Mesothelial cell of epicardium (in vitro differentiated cells): ENCODE measurements around the gene KRTAP4-8. TPM values are rescaled to one million over a fixed set of nuclear protein-coding genes. Genes with fewer than 3 reads are reported as not detected.
"Not testable (repeated sequence)": the region's sequence is repeated elsewhere in the genome, so short reads cannot be mapped to it uniquely, and the experiment has no call there.

Source experiments
- DNase-seq, 2 experiments: peaks; one replicate each; pipeline ENCODE4 v3.0.0; 2021; ENCODE audit warnings: low spot score in 2 of 2; ENCODE audit not compliant: unreplicated experiment in 2 of 2
- H3K27ac Mint-ChIP-seq: 2 replicates; pipeline ENCODE4 v1.8.0; 2021; ENCODE audit warnings: mixed read lengths
- H3K27me3 Mint-ChIP-seq: 2 replicates; pipeline ENCODE4 v1.8.0; 2021; ENCODE audit warnings: low read depth, mixed read lengths
- H3K36me3 Mint-ChIP-seq: 2 replicates; pipeline ENCODE4 v1.8.0; 2021; ENCODE audit warnings: mixed read lengths
- H3K4me1 Mint-ChIP-seq: 2 replicates; pipeline ENCODE4 v1.8.0; 2021; ENCODE audit warnings: mixed read lengths
- H3K4me3 Mint-ChIP-seq: 2 replicates; pipeline ENCODE4 v1.8.0; 2021; ENCODE audit warnings: mild to moderate bottlenecking, moderate library complexity, mixed read lengths
- H3K9me3 Mint-ChIP-seq: 2 replicates; pipeline ENCODE4 v1.8.0; 2021; ENCODE audit warnings: mixed read lengths
- total RNA-seq: library from RNA; stranded (reverse); gene quantifications from 3 replicates; pipeline ENCODE4 v1.2.1, GENCODE V29; 2021
- TF ChIP-seq, protein P1 (sequence below): fragments of 200-600 bp; sonication (generic); IDR thresholded peaks from one replicate; pipeline ENCODE4 v1.5.0; 2021; ENCODE audit warnings: antibody characterized with exemption; ENCODE audit not compliant: unreplicated experiment

The KRTAP4-8 gene
- total RNA-seq, 1 donor from 2014 or later, result not detected

DNA sequence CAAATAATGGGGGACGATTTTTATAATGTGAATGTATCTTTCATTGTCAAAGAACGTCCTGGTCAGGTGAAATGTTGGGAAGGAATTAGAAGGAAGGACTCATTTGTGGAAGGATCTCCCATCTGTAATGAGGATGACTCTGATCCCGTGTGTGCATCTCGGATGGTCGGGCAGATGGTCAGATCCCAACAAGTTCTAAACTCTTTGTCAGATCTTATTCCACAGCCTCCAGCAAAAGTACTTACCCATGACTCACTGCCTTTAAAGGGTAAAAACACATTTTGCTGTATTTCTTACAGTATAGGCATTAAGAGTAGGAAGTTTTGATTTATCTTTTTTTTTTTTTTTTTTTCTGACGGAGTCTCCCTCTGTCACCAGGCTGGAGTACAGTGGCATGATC, 539 bp upstream of the KRTAP4-8 start:
- H3K36me3 Mint-ChIP-seq, result no peaks in the 10 kb centered on the region
- TF ChIP-seq, protein P1, sequence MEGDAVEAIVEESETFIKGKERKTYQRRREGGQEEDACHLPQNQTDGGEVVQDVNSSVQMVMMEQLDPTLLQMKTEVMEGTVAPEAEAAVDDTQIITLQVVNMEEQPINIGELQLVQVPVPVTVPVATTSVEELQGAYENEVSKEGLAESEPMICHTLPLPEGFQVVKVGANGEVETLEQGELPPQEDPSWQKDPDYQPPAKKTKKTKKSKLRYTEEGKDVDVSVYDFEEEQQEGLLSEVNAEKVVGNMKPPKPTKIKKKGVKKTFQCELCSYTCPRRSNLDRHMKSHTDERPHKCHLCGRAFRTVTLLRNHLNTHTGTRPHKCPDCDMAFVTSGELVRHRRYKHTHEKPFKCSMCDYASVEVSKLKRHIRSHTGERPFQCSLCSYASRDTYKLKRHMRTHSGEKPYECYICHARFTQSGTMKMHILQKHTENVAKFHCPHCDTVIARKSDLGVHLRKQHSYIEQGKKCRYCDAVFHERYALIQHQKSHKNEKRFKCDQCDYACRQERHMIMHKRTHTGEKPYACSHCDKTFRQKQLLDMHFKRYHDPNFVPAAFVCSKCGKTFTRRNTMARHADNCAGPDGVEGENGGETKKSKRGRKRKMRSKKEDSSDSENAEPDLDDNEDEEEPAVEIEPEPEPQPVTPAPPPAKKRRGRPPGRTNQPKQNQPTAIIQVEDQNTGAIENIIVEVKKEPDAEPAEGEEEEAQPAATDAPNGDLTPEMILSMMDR, result no peak
- H3K9me3 Mint-ChIP-seq, result no peaks in the 10 kb centered on the region
- H3K27ac Mint-ChIP-seq, result no peak overlapping the region
- no peak overlapping the region for H3K4me3 Mint-ChIP-seq
- DNase-seq, result no peak
- peaks cover 6% of the 10 kb centered on the region for H3K27me3 Mint-ChIP-seq
- peaks cover 43% of the 10 kb centered on the region for H3K4me1 Mint-ChIP-seq

DNA sequence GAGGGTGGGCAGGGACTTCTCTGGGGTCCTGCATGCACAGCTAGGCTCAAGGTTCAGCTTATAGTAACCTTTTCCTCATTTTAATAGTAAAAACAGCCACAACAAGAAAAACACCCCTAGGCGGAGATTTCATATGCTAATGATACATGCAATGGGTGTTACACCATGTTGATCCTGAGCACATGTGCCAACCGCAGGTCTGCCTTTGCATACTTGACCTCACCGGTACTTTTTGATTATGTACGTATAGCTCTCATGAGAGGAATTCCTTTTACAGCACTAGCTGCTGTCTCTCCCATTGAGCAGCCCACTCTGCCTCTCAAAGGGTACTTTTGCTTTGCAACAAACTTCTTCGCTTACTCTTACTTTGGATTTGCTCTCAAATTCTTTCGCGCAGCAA, 1.9 kb downstream of the KRTAP4-8 start:
- Mint-ChIP-seq H3K4me3 (no peak overlapping the region), H3K4me1 (peaks cover 41% of the 10 kb centered on the region), H3K9me3 (peaks cover 10% of the 10 kb centered on the region), H3K27ac (no peak overlapping the region), H3K36me3 (peaks cover 4% of the 10 kb centered on the region), H3K27me3 (peaks cover 6% of the 10 kb centered on the region)
- no peak for DNase-seq
- TF ChIP-seq, protein P1, result no peak

DNA sequence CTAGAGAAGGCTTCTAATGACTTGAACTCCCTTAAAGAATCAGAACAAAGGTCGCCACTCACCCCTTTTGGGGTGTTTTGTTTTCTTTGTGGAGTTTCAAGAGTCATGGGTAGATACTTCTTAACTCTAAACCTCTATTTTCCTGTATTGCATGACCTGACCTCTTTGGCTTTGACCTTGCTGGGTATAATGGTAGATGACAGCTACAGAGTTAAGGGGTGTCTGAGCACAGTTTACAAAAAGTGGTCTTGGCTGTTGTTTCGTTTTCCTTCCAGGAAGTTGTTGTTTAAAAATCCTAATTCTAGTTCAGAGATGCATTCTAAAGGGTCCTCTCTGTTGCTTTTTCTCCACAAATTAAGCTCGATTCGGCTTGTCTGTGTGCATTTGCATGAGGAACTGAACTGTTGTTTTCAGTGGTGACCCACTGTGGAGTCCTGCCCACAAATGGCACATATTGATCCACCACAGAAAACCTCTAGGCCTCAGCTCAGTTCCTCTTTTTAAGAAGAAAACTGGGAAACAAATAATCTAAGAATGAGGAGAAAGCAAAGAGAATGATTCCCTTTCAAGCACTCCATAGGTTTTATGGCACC, 9.1 kb downstream of the KRTAP4-8 start:
- not testable (repeated sequence) for H3K4me3 Mint-ChIP-seq, H3K27ac Mint-ChIP-seq, H3K4me1 Mint-ChIP-seq, DNase-seq, H3K27me3 Mint-ChIP-seq, H3K36me3 Mint-ChIP-seq
- peaks cover 15% of the 10 kb centered on the region for H3K9me3 Mint-ChIP-seq

DNA sequence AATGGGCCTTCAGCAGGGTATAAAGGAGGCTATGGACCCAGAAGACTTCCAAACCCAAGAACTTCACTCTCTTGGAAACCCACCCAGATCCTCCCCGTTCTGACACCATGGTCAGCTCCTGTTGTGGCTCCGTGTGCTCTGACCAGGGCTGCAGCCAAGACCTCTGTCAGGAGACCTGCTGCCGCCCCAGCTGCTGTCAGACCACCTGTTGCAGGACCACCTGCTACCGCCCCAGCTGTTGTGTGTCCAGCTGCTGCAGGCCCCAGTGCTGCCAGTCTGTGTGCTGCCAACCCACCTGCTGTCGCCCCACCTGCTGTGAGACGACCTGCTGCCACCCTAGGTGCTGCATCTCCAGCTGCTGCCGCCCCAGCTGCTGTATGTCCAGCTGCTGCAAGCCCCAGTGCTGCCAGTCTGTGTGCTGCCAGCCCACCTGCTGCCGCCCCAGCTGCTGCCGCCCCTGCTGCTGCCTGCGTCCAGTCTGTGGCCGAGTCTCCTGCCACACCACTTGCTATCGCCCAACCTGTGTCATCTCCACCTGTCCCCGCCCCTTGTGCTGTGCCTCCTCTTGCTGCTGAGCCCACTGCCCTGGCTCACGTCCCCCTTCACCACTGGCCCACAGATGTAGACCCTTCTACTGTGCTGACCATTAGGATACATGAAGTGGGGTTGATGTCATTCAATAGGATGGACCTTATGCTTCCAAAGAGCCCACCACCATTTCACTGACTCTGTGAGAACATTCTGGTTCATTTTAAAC, 13.7 kb downstream of the KRTAP4-8 start, which contains the start of gene KRTAP4-7:
Gene KRTAP4-7 (plus strand): TSS at position 51 of the 757 bp plus-strand sequence. CDS start 57 bp downstream, at position 108.
- H3K27me3 Mint-ChIP-seq, H3K9me3 Mint-ChIP-seq, H3K27ac Mint-ChIP-seq, DNase-seq, H3K36me3 Mint-ChIP-seq, H3K4me3 Mint-ChIP-seq: not testable (repeated sequence)
- H3K4me1 Mint-ChIP-seq, result peaks cover 22% of the 10 kb centered on the region

DNA sequence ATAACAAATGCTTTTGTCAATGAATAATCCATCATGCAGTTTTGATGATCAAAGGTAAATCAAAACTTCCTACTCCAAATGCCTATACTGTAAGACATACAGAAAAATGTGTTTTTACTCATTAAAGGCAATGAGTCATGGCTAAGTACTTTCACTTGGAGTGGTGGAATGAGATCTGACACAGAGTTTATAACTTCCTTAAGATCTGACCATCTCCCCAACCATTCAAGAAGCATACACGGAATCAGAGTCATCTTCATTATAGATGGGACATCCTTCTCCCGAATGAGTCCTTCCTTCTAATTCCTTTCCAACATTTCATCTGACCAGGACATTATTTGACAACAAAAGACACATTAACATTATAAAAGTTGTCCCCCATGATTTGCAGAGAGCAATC, 14.5 kb downstream of the KRTAP4-8 start:
- DNase-seq, H3K9me3 Mint-ChIP-seq, H3K27ac Mint-ChIP-seq, H3K27me3 Mint-ChIP-seq, H3K36me3 Mint-ChIP-seq, H3K4me3 Mint-ChIP-seq: not testable (repeated sequence)
- peaks cover 22% of the 10 kb centered on the region for H3K4me1 Mint-ChIP-seq

DNA sequence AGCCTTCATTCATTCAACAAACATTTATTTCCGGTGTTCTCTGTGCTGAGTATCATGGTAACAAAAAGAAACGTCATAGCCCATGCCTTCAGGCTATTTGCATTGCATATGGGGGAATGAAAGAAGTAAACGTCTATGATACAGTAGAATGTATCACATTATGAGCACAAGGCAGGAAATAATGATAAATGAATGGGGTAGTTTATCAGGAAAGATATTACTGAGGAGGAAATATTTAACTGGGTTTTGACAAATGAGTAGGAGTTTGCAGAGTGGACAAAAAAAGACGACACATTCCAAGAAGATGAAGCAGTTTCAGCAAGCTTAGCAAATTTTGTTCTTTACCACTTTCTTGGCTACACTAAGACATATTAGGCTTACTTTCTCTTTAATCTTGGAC, 15.3 kb downstream of the KRTAP4-8 start:
- peaks cover 19% of the 10 kb centered on the region for H3K4me1 Mint-ChIP-seq
- TF ChIP-seq, protein P1, result no peak
- no peaks in the 10 kb centered on the region for H3K36me3 Mint-ChIP-seq
- peak overlapping the region; percentile 76 for H3K27ac Mint-ChIP-seq
- no peak for DNase-seq
- peaks cover 8% of the 10 kb centered on the region for H3K9me3 Mint-ChIP-seq
- H3K27me3 Mint-ChIP-seq, result peaks cover 6% of the 10 kb centered on the region
- no peak overlapping the region for H3K4me3 Mint-ChIP-seq

DNA sequence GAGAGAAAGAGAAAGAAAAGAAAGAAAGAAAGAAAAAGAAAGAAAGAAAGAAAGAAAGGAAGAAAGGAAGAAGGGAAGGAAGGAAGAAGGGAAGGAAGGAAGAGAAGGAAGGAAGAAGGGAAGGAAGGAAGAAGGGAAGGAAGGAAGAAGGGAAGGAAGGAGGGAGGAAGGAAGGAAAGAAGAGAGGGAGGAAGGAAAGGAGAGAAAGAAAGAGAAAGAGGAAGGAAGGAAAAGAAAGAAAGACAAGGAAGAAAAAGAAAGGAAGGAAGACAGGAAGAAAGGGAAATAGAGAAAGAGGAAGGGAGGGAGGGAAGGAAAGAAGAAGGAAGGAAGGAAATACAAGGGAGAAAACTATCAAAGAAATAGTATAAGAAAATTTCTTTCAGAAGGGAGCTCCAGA, 21.2 kb downstream of the KRTAP4-8 start:
- no peak for DNase-seq
- Mint-ChIP-seq H3K4me3 (no peak overlapping the region), H3K27me3 (no peaks in the 10 kb centered on the region), H3K27ac (no peak overlapping the region), H3K4me1 (no peaks in the 10 kb centered on the region), H3K36me3 (no peaks in the 10 kb centered on the region), H3K9me3 (peaks cover 8% of the 10 kb centered on the region)
- TF ChIP-seq, protein P1, result no peak
